Endometrial microvascular endothelial cells (primary cell): ENCODE data around the gene IGSF21. TPM values are rescaled to one million over a fixed set of nuclear protein-coding genes. Genes with fewer than 3 reads are reported as not detected.

Experiments
- in situ Hi-C: cut with HindIII; loops from 2 replicates; pipeline ENCODE4 v1.10.0; 2017; ENCODE audit warnings: low sequenced_read_pairs, low pct_unique_long_range_greater_than_20kb; ENCODE audit errors: inconsistent ontology term
- total RNA-seq: library from RNA; depleted of rRNA; stranded (reverse); fragments of >200 nt; gene quantifications from one replicate; pipeline ENCODE4 v1.2.3, GENCODE V29; 2015; ENCODE audit errors: inconsistent ontology term

Gene IGSF21
- total RNA-seq, 1 donor from 2014 or later = not detected

DNA sequence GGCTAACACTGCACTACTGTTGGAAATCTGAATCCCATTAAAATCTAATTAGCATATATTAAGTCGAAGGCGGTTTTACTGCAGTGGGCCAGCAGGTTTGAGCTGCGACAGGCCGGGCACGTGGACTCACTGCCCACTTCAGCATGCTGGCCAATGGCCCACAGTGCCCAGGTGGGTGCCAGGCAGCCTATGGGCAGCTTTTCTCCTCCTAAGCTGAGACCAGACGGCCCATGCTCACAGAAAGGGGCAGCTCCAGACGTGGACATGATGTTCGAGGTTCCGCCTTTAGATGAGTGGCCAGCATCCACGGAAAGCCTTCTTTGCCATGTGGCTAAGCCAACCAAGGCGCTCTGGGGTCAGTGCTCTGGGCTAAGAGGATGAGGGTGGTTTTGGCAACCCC is 283.4 kb downstream of the IGSF21 start:
- in situ Hi-C loops = no loop called here

DNA sequence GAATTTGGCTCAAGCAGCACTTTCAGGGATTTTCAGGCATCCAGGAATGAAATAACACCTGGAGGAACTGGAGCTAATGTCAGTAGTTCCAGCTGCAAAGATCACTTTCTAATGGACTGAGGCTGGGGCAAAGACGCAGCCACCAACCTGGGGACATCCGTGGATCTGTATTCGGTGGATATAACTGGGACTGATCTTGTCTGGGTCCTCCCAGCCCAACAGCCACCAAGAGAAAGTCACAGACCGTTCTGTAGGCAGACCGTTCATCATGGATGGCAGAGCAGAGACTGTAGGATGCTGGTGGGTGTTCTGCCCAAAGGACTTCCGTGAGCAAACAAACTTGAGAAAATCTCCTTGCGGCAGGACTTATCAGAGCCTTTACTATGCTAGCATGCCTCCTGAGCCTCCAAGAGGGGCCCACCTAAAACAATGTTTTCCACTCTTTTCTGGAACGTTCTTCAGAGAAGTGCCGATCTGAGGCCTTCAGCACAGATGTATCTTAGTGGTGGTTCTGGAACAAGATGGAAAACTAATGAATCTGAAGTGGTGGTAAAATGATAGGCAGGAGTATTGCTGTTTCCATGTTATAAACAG is 287.1 kb downstream of the IGSF21 start:
- in situ Hi-C loops = no loop called here

DNA sequence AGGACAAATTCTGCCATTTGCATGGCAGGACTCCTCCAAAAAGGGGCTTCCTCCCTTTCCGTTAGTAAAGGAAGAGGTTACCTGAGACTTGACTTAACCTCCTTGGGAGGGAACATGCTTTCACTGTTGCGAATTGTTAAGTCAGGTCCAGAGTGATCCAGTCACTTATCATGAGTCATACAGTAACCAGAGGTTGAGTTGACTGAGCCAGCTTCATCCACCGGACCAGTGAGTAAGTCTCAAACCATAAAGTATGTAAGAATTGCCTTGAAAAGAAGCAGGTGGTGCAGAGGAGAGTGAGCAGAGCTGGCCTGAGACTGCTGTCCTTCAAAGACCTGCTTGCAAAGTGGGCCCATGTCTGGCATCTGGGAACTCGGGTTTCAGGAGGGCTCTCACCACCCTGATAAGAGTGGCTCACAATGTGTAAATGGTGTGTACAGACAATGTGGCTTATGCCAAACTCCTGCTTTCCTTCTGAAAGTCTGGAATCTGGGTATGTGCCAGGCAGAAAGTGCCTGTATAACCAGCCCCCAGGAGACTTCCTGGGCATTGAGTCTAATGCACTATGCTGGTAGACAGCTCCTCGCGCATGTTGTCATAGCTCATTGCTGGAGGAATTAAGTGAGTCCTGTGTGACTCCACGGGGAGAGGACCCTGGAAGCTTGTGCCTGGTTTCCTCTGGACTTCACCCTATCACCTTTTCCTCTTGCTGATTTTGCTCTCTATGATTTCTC is 288.8 kb downstream of the IGSF21 start:
- in situ Hi-C loops = no loop called here

DNA sequence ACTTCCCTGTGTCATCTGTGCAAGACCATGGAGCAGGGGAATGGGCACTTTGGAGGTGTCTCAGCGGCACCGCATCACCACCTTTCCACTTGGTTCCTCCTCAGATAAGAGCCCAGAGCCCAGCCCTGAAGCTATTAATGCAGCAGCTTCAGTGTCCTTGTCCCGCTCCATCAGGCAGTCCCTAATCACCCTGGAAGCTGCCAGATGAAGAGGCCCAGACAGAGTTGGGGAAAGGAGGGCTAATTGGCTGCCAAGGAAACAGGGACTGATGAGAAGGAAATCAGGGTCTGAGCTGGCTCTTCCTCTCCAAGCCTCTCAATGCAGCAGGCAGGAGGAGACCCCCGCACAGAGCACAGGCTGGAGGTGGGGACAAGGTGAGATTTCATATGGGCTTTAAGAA is 290.0 kb downstream of the IGSF21 start:
- in situ Hi-C loops = no loop called here

DNA sequence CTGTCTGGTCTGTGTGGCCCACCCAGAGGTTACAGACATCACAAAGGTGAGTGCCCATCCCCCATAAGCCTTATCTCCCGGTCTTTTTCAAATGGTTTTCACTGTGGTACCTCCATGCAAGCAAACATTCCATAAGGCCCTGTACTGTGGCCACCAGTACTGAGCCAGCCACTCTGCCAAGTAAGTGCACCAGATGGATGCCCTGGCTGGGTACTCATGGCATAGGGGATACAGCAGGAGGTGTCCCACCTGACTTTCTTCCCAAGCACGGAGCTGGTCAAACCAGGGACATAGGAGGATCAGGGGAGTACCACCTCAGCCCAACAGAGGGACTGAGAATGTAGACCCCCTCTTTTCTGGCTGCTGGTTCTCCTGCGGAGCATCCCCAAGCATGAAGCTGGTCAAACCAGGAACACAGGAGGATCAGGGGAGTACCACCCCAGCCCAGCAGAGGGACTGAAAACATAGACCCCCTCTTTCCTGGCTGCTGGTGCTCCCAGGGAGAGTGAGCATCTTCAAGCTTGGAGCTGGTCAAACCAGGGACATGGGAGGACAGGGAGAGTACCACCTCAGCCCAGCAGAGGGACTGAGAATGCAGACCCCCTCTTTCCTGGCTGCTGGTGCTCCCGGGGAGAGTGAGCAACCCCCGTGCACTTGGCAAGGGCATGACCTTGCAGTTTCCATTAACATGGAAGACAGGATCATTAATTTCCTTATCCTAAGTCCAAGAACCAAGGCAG is 291.4 kb downstream of the IGSF21 start:
- in situ Hi-C loops = no loop called here

DNA sequence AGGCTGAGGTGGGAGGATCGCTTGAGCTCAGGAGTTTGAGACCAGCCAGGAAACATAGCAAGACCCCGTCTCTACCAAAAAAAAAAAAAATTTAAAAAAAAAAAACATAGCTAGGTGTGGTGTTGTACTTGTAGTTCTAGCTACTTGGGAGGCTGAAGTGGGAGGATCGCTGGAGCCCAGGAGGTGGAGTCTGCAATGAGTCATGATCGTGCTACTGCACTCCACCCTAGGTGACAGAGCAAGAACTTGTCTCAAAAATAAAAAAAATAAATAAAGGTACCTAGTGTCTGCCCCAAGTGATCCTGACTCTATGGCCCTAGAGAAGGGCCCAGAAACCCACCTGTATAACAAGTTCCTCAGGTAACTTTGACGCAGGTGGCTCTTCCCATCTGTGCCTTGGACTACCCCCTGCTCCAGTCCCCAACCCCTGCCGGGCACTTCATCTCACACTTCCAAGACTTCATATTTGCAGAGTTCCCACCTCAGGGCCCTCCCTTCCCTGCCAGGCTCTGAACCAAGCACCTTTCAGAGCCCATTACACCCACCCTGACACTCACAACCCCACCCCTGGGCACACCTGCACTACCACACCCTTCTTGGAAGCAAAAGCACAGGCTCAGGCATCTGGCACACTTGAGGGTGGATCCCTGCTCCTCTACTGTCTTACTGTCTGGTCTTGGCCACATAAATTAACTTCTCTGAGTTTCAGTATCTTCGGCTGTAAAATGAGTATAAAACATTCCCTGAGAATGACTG is 292.9 kb downstream of the IGSF21 start:
- in situ Hi-C loops = loop anchor here (10.0 kb wide), 1 partner anchor 136 kb away; no protein-coding TSS in a partner anchor

DNA sequence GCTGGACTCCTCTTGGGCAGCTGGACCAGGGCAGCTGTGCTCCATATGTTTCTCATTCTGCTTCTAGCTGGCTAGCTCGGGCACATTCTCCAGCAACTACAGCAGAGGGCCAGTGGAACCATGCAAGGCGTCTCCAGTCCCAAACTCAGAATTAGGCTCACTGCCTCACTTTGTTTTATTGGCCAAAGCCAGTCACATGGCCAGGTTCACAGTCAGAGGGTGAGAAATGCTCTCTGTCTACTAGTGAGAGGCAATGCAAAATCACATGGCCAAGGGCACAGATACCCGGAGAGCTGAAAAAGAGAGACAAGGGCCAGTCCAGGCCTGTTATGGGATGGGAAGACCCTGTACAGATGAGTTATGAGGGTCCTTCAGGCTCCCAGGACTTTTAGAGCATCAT is 294.3 kb downstream of the IGSF21 start:
- in situ Hi-C loops = loop anchor here (10.0 kb wide), 1 partner anchor 137 kb away; no protein-coding TSS in a partner anchor

DNA sequence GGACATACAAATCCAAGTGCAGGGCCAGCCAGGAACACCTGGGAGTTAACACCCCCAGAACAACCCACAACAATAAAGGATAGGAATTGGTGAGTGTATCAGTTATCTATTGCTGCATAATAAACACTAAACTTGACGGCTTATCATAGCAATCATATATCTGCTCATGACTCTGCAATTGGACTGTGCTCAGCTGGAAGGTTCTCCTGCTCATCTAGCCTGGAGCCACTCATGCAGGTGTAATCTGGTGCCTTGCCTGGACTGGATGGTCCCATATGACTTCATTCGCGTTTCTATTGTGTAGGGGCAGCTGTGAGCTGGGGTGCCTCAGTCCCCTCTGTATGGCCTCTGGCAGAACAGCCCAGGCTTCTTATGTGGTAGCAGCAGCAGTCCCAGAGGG is 296.9 kb downstream of the IGSF21 start:
- in situ Hi-C loops = loop anchor here (10.0 kb wide), 1 partner anchor 140 kb away; no protein-coding TSS in a partner anchor

DNA sequence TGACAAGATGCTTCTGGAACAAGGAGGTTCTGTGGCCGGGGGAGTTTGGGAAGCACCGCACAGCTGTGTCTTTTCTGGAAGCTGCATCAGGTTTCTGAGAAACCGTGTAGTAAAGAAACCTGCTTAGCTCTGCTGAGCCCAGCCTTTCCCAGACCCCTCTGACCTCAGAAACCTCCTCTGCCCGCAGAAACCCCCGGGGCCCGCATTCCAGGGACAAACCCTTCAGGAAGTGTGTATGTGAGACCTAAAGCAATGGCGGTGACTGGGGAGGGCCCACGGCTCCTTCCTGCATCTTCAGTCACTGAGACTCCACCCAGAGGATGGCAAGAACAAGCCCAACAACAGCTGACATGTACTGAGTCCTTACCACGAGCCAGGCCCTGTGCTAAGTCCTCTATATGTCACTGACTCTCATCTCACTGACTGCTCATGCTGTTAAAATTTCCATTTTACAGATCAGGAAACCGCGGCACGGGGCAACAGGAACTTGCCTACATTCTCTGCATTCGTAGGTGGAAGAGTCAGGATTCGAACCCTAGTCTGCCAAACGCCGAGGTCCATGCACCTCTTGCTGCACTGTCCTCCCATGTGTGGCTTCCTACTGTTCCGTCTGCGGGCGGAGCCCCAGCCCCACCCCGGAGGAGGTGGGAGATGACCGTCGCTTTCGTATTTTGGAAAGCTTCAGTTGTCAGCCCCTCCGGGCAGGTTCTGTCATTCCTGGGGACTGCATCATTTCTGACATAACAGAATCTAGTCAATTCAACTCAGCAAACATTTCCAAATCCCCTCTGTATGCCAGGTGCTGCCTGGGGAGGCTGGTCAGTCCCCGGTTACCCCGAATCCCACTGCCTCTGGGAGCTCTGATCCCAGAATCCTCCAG is 299.8 kb downstream of the IGSF21 start:
- in situ Hi-C loops = loop anchor here (10.0 kb wide), 1 partner anchor 143 kb away; no protein-coding TSS in a partner anchor

DNA sequence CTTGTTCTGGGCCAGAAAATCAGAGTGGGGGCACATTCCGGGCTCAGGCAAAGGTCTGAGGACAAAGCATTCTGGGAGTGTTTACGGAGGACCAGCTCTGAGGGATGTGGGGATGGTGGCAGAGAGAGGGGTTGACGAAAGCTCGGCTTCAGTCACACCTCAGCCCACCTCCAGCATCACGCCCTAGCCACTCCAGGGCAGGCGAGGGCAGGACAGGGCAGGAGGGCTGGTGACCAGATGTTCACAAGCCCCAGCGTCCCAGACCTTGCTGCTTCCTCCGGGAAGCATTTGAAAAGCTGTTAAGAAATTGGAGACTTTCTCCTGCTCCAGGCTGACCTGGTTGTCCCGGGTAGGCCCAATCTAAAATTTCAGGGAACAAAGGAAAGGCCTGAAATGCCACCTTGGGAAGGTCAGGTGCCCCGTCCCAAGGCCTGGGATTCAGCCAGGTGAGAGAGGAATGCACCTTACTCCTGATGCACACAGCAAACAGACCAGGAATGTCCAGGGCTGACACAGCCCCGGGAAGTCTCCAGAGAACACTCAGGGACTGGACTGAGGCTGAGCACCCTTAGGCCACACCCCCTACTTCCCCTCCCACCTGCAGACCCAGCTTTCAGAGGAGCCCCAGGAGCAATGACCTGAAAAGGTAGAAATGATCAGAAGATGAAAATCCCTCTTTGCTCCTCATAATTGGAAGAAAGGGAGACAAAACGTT is 301.2 kb downstream of the IGSF21 start:
- in situ Hi-C loops = loop anchor here (10.0 kb wide), 1 partner anchor 144 kb away; no protein-coding TSS in a partner anchor

DNA sequence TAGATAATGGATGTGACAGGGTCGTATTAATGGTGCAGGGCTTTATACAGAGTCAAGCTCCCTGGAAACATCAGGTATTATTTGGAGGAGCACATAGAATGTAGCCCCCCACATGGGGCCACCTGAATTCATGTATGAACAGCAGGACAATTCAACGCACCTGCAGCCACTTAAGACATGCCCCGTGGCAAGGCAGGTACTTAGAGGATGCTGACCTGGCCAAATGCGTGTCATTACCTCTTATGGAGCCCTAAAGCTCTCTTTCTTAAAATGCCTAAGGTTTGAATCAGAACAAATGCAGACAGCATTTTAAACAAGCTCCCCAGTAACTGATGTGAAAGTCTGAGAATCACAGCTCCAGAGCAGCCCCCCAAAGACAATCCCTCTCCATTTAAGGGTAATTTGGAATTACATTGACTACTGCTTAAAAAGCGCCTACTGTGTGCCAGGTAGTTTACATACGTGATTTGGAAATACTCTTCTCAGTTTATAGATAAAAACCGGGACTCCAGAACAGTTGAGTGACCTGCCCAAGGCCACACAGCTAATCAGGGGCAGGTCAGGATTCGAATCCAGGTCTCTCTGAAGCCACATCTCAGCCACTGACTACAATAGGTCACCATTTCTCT is 302.1 kb downstream of the IGSF21 start:
- in situ Hi-C loops = loop anchor here (10.0 kb wide), 1 partner anchor 145 kb away; no protein-coding TSS in a partner anchor

DNA sequence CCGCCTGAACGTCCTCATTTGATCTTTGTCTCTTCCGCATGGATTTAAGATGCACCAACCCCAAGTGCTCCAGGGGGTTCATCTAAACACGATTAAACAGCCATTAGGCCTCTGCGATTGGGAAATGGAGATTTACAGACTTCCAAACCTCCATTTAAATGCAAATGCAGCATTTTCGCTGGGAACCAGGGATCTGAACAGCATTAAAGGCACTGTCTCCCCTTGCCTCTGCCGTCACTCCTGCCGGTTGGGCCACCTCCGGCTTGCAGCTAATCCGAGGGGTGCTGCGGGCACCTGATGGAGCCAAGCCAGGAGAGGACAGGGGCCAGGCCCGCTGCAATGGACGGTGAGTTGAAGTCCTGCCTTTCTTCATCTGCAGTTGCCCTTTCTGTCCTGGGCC is 302.8 kb downstream of the IGSF21 start:
- in situ Hi-C loops = no loop called here

DNA sequence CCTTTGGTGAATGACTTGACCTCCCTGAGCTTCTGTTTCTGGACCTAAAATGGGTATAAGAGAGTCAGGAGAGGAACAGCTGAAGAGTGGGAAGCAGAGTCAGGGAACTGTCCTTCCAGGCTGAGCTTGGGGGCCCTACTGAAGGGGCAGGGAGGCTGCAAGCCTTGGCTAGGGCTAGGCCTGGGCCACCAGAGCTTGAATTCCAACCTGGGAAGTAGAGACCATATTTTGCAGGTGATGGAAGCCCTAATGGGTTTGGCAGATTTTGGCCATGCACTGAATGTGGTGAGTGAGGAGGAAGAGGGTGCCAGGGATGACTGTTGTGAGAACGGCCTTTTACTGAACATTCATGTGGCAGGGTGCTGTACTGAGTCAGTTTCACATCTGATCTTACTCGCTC is 303.7 kb downstream of the IGSF21 start:
- in situ Hi-C loops = no loop called here

DNA sequence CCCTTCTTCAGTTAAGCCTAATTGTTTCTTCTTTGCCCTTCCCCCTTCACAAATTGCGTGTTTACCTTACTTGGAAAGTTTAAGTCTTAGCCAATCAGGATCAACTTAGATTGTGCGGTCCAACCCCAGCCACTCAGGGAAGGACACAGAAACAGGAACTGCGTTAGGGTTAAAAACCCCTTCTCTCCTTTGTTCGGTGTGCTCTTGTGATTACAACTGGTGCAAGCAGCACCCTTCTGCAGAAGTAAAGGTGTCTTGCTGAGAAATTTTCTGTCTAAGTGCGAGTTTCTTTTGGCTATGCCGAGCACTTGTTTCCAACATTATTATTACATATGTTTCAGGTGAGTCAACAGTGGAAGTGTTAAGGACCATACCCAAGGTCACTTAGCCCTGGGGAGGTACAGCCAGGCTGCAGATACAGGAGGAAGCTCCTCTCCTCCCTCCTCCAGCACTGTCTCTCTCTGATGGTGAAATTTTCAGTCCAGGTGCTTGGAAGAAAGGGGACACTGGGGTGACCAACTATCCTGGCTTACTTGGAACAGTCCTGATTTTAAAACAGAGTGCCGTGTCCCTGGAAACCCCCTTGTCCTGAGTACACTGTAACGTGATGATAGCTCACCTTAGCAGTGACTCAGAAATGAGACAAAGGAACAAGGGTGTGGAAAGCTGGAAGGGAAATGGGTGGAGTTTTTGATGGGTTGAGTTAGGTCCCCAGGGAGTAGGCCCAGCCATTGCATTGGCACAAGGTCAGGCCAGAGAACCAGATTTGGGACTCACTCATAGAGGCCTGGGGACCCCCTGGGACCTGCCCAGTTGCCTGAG is 304.4 kb downstream of the IGSF21 start:
- in situ Hi-C loops = no loop called here

DNA sequence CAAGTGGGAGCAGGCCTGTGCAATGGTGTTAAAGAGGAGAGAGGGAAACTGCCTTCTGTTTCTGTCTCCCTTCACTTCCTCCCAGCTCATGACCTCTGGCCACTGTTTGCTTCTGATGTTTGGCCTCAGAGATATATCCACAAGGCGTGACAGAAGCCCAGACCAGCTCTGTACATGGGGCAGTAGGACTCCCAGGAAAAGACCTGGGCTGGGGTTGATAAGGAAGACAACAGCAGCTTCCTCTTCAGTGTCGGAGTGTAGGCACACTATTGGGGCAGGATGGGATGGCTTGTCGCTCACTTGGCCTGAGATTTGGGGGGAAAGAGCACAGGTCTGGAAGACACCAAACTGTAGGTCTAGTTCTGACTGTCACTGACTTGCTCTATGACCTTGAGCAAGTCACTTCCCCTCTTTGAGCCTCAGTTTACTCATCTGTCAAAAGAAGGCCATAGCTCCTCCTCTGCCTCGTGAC is 305.3 kb downstream of the IGSF21 start:
- in situ Hi-C loops = no loop called here
